Measurements from ENCODE around the gene BAHCC1. TPM values are rescaled to one million over a fixed set of nuclear protein-coding genes. Genes with fewer than 3 reads are reported as not detected.

Gene BAHCC1
- total and polyA plus RNA-seq, 9 of the 15 experiments (the other 6 are each of a cell fraction or from before 2014, with no cell fraction given), result 0.14 to 26.9 (median 5.0) TPM

- TF ChIP-seq PKNOX1 (IDR thresholded peaks at IDR 0.05) (peak; percentile 99), PTBP1 (IDR thresholded peaks at IDR 0.05; ENCODE audit: low read depth, low read length) (peak; percentile 100), FOSL1 (tag; conservative IDR thresholded peaks at IDR 0.05) (0 out of 2 replicates have a peak, but pooled peaks have one; percentile 41), AFF1 (IDR thresholded peaks at IDR 0.05; ENCODE audit: low read depth in 1 of 2, partially characterized antibody in 2 of 2) (peak in 1 of 2 experiments; percentile 77), CBX2 (IDR thresholded peaks at IDR 0.05; ENCODE audit: insufficient read depth, low read length, poor library complexity, severe bottlenecking) (no peak), SP2 (IDR thresholded peaks at IDR 0.05; ENCODE audit: extremely low read depth, low read depth, low read length, poor library complexity, severe bottlenecking) (peak; percentile 27), ARID1B (IDR thresholded peaks at IDR 0.05) (peak; percentile 74), E2F1 (CRISPR knock-in tag; IDR thresholded peaks at IDR 0.05) (peak; percentile 92), PHF20 (IDR thresholded peaks at IDR 0.05; ENCODE audit: partially characterized antibody) (peak; percentile 20), MLLT1 (IDR thresholded peaks at IDR 0.05) (peak in 1 of 2 experiments; percentile 99; a peak in 2 of 4 replicates), BHLHE40 (IDR thresholded peaks at IDR 0.05; ENCODE audit: low read length) (peak; percentile 74), POLR2AphosphoS5 (IDR thresholded peaks at IDR 0.05; ENCODE audit: control insufficient read depth, insufficient read depth, low read depth, low read length) (peak; percentile 87), GATA2 (CRISPR knock-in tag; IDR thresholded peaks at IDR 0.05) (peak; percentile 100), ZFP36 (IDR thresholded peaks at IDR 0.05; ENCODE audit: low read depth, low read length, partially characterized antibody) (peak; percentile 36), CCNT2 (IDR thresholded peaks at IDR 0.05; ENCODE audit: borderline replicate concordance, extremely low read depth, insufficient read length, low read depth, low read length) (peak; percentile 93), EGR1 (conservative IDR thresholded peaks at IDR 0.05) (peak; percentile 78), ILK (tag; IDR thresholded peaks at IDR 0.05; ENCODE audit: borderline replicate concordance, low read depth) (no peak), EP300 (IDR thresholded peaks at IDR 0.05; ENCODE audit: low read length) (peak; percentile 86)
Measured at GRCh38 chr17:81393684-81394376, 1.4 kb upstream of the BAHCC1 start (continued).
